Prostate gland (tissue), 2 donors: ENCODE measurements around the gene ADNP. TPM values are rescaled to one million over a fixed set of nuclear protein-coding genes. Genes with fewer than 3 reads are reported as not detected.

Experiments
- DNase-seq: peaks from one replicate; pipeline ENCODE4 v3.0.0-alpha.2; 2019; ENCODE audit warnings: low spot score
- H3K27ac ChIP-seq, 2 donors: fragments of 200-600 bp; sonication (generic); 2 replicates each; pipeline ENCODE4 v1.5.1; 2017 to 2019
- H3K27me3 ChIP-seq: fragments of 200-600 bp; sonication (generic); replicated peaks from 2 replicates; pipeline ENCODE4 v1.5.1; 2019; ENCODE audit not compliant: insufficient read depth
- H3K36me3 ChIP-seq, 2 donors: fragments of 200-600 bp; sonication (generic); 1 replicate in 1 of 2; 2 replicates in 1 of 2; pipeline versions ENCODE4 v1.5.1 to v1.8.1; 2017 to 2019
- H3K4me1 ChIP-seq: fragments of 200-600 bp; sonication (generic); replicated peaks from 2 replicates; pipeline ENCODE4 v1.5.1; 2019
- H3K4me3 ChIP-seq, 2 donors: fragments of 200-600 bp; sonication (generic); 2 replicates each; pipeline ENCODE4 v1.5.1; 2017 to 2019
- H3K9me3 ChIP-seq: fragments of 200-600 bp; sonication (generic); 2 replicates; pipeline ENCODE4 v1.5.1; 2017
- POLR2A ChIP-seq: fragments of 450-650 bp; IDR thresholded peaks from one replicate; pipeline ENCODE4 v1.6.1; 2016; ENCODE audit warnings: antibody characterized with exemption, mild to moderate bottlenecking
- POLR2AphosphoS5 ChIP-seq: sonication (generic); formaldehyde crosslinking; IDR thresholded peaks from one replicate; pipeline ENCODE4 v1.6.1; 2017; ENCODE audit warnings: antibody characterized with exemption
- WGBS: methylation state at CpG from one replicate; pipeline ENCODE4 v1.1.5; 2018; 5-methylcytosine and 5-hydroxymethylcytosine counted together
- intact Hi-C: fragments of 100-400 bp; cut with DNase I; formaldehyde crosslinking; loops from one replicate; pipeline ENCODE4 v1.14.2; 2022
- total RNA-seq, 2 donors: library from RNA; depleted of rRNA; stranded (reverse); fragments of >200 nt; gene quantifications; one replicate each; pipeline ENCODE4 v1.1.0, GENCODE V29; 2016
- TF ChIP-seq, protein P1 (sequence below), 4 experiments: fragments of 200-600 bp in 2 of 4; fragments of 450-650 bp in 2 of 4; sonication (generic) in 2 of 4; IDR thresholded peaks; 1 replicate in 3 of 4; 2 replicates in 1 of 4; pipeline ENCODE4 v1.5.1; 2016 to 2019; ENCODE audit warnings: antibody characterized with exemption in 4 of 4, mild to moderate bottlenecking in 2 of 4, moderate library complexity in 2 of 4

ADNP gene
- total RNA-seq, 2 donors from 2014 or later, result 46.8 to 84.7 TPM

DNA sequence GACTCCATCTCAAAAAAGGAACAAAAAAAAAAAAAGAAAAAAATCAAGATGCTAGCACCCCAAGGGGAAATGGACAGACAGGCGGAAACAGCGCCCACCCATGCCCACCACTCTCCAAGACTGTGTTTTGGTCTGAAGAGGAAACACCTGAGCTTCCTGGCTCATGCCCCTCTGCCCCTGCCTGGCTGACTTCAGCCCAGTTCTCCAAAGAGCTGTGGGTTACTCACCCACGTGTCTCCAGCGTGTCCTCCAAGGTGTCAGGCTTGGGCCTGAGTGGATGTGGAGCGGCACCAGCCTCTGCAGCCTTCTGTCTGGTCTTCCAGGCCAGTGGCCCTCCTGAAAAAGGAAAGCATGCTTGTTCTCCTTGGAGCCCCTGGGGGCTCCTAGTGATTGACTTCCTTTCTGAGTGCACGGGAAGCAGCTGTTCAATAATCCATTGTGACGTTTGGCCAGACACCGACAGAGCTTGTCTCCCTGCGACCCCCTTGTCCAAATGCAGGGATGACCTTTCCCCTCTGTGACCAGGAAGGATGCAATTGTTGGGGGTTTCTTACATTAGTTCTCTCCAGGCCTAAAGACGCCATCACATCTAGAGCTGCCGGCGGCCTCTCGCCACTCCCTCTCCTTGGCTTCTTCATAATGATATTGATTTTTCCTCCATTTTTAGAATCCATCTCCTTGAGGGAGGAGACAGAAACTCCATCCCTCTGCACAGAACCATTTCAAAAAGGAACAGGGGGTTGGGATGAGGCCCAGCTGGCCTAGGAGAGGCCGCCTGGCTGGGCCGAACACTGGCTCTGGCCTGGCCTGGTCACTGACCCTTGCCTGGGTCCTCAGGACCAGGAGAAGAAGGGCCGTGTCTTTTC, 58.4 kb downstream of the ADNP start:
- H3K4me3 ChIP-seq, result no peak overlapping the region
- no peak overlapping the region for H3K27ac ChIP-seq
- no peak for DNase-seq
- intact Hi-C loops, result no loop called here
- H3K4me1 ChIP-seq, result no peaks in the 10 kb centered on the region
- no peaks in the 10 kb centered on the region for H3K27me3 ChIP-seq
- 91% methylated on average over 16 of the region's 16 CpGs for WGBS
- H3K36me3 ChIP-seq, result no peaks in the 10 kb centered on the region
- no peaks in the 10 kb centered on the region for H3K9me3 ChIP-seq
- no peak for TF ChIP-seq POLR2AphosphoS5
- no peak for TF ChIP-seq POLR2A
- TF ChIP-seq, protein P1, sequence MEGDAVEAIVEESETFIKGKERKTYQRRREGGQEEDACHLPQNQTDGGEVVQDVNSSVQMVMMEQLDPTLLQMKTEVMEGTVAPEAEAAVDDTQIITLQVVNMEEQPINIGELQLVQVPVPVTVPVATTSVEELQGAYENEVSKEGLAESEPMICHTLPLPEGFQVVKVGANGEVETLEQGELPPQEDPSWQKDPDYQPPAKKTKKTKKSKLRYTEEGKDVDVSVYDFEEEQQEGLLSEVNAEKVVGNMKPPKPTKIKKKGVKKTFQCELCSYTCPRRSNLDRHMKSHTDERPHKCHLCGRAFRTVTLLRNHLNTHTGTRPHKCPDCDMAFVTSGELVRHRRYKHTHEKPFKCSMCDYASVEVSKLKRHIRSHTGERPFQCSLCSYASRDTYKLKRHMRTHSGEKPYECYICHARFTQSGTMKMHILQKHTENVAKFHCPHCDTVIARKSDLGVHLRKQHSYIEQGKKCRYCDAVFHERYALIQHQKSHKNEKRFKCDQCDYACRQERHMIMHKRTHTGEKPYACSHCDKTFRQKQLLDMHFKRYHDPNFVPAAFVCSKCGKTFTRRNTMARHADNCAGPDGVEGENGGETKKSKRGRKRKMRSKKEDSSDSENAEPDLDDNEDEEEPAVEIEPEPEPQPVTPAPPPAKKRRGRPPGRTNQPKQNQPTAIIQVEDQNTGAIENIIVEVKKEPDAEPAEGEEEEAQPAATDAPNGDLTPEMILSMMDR (IDR thresholded peaks at IDR 0.05), result no peak

DNA sequence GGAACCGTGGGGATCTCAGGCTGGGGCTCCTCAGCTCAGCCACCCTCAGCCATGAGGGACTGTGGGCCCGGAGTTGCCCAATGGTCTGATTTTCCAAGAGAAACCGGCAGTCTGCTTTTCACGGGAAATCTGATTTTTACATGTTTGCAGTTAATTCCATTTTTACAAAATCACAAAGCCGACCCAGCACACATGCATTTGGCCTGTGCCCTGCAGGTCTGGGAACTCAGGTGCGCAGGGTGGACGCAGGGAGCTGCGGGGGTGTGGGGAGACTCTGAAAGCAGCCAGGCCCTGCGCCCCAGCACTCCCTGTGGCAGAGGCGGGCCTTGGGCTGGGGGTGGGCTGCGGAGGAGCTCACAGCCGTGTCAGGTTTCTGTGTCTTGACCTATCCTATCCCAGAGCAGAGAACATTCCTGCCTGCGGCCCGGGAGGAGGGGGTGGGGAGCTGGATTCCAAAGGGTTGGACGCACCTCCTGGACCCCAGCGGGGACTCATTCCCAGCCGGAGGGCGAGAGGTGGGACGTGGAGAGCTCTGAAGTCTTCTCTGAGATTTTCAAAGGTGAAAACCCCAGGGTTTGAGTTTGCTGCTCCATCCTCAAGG, 60.6 kb downstream of the ADNP start:
- H3K27ac ChIP-seq, result no peak overlapping the region
- H3K36me3 ChIP-seq, result no peaks in the 10 kb centered on the region
- no peak overlapping the region for H3K4me3 ChIP-seq
- no peaks in the 10 kb centered on the region for H3K4me1 ChIP-seq
- 53% methylated on average over 19 of the region's 19 CpGs for WGBS
- H3K27me3 ChIP-seq, result no peaks in the 10 kb centered on the region
- intact Hi-C loops, result no loop called here
- DNase-seq, result no peak
- H3K9me3 ChIP-seq, result no peaks in the 10 kb centered on the region
- TF ChIP-seq POLR2AphosphoS5, result no peak
- TF ChIP-seq POLR2A, result no peak
- TF ChIP-seq, protein P1 (IDR thresholded peaks at IDR 0.05), result no peak

DNA sequence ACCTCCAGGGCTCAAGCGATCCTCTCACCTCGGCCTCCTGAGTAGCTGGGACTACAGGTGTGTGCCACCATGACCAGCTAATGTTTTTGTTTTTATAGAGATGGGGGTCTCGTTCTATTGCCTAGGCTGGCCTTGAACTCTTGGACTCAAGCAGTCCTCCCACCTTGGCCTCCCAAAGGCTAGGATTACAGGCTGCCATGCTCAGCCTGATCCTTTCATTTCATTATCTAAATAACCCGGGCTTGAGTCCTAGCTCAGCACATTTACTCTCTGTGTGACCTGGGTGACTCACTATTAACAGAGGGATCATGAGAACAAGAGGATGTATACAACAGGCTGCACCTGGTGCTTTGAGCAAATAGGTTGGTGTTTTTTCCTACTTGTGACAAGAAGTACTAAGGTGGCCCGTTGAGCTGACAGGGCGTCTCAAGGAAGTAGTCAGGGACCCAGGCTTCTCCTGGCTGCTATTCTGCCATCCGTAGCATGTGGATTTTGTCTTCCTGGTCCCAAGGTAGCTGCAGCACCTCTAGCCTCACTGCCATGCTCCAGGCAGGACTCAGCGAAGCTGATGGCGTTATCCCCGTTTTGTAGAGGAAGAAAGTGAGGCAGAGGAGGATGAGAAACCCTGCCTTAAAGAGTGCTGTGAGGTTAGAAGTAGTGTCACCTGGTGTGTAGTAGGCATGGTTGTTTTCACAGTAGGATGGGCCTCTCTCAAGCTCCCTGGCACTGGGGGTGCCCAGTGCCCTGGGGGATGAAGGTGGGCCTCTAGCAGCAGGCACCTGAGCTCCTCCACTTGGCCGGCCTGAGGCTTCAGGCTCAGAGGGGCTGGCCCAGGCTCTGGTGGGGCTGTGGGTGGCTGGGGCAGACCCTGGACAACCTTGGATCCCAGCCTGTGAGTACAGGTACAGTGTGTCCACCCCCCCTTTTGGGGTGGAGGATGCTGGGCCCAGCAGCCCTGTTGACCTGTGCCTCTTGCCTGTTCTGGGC, 62.4 kb downstream of the ADNP start:
- Histone ChIP-seq H3K4me1 (no peaks in the 10 kb centered on the region), H3K27me3 (no peaks in the 10 kb centered on the region), H3K4me3 (no peak overlapping the region), H3K36me3 (no peaks in the 10 kb centered on the region), H3K27ac (no peak overlapping the region), H3K9me3 (no peaks in the 10 kb centered on the region)
- intact Hi-C loops, result no loop called here
- no peak for DNase-seq
- 89% methylated on average over 11 of the region's 11 CpGs for WGBS
- TF ChIP-seq, protein P1 (IDR thresholded peaks at IDR 0.05), result no peak
- TF ChIP-seq POLR2AphosphoS5, result no peak
- TF ChIP-seq POLR2A, result no peak

DNA sequence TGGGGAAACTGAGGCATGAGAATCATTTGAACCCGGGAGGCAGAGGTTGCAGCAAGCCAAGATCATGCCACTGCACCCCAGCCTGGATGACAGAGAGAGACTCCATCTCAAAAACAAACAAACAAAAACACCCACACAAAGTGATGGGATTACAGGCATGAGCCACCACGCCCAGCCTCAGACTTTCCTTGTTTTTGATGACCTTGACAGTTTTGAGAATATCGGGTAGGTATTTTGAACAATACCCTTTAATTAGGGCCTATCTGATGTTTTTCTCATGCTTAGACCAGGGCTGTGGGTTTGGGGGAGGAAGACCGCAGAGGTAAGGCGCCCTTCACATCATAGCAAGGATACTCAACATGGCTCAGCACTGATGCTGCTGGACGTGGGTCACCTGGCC, 63.4 kb downstream of the ADNP start:
- no peaks in the 10 kb centered on the region for H3K9me3 ChIP-seq
- no peak for DNase-seq
- no peak overlapping the region for H3K4me3 ChIP-seq
- intact Hi-C loops, result no loop called here
- no peaks in the 10 kb centered on the region for H3K36me3 ChIP-seq
- H3K4me1 ChIP-seq, result no peaks in the 10 kb centered on the region
- no peak overlapping the region for H3K27ac ChIP-seq
- H3K27me3 ChIP-seq, result no peaks in the 10 kb centered on the region
- TF ChIP-seq, protein P1 (IDR thresholded peaks at IDR 0.05), result no peak
- no peak for TF ChIP-seq POLR2AphosphoS5
- TF ChIP-seq POLR2A, result no peak
- 95% methylated on average over 6 of the region's 6 CpGs for WGBS
